ENCODE results near the gene CDC42BPA.

DNA sequence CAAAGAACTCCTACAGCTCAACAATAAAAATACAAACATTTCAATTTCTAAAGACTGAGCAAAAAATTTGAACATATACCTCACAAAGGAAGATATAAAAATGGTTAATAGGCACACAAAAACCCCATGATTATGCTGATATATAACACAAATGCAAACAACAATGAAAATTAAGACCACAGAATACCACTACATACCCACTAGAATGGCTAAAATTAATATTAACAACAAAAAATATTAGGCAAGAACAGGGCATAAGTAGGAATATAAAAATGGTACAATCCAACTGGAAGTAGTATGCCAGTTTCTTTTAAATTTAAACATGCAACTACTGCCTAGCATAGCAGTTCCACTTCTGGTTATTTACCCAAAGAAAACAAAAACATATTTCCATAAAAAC lies 77.3 kb downstream of the CDC42BPA start:
- TF ChIP-seq RCOR1 (IDR thresholded peaks at IDR 0.05; ENCODE audit: low read length) (no peak), REST (IDR thresholded peaks at IDR 0.05; ENCODE audit: low read depth, low read length) (no peak), POLR2AphosphoS5 (IDR thresholded peaks at IDR 0.05; ENCODE audit: low read depth, low read length) (no peak), TAF1 (IDR thresholded peaks at IDR 0.05; ENCODE audit: borderline replicate concordance, low read depth, low read length) (no peak), RAD21 (IDR thresholded peaks at IDR 0.05; ENCODE audit: low read length) (no peak)
- TF ChIP-seq, protein P1, sequence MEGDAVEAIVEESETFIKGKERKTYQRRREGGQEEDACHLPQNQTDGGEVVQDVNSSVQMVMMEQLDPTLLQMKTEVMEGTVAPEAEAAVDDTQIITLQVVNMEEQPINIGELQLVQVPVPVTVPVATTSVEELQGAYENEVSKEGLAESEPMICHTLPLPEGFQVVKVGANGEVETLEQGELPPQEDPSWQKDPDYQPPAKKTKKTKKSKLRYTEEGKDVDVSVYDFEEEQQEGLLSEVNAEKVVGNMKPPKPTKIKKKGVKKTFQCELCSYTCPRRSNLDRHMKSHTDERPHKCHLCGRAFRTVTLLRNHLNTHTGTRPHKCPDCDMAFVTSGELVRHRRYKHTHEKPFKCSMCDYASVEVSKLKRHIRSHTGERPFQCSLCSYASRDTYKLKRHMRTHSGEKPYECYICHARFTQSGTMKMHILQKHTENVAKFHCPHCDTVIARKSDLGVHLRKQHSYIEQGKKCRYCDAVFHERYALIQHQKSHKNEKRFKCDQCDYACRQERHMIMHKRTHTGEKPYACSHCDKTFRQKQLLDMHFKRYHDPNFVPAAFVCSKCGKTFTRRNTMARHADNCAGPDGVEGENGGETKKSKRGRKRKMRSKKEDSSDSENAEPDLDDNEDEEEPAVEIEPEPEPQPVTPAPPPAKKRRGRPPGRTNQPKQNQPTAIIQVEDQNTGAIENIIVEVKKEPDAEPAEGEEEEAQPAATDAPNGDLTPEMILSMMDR (IDR thresholded peaks at IDR 0.05): no peak
